H1 (cell line): Measurements from ENCODE around the gene ZNF511.

Source experiments
- ATF3 ChIP-seq: IDR thresholded peaks from 2 replicates; pipeline ENCODE4 v1.6.1; 2011; ENCODE audit warnings: low read depth, mild to moderate bottlenecking, low read length; ENCODE audit not compliant: insufficient read depth
- CBX5 ChIP-seq: fragments of 300-800, 300-1000 bp; sonication (generic); IDR thresholded peaks from 2 replicates; pipeline ENCODE4 v1.7.1; 2016; ENCODE audit warnings: antibody characterized with exemption, low read length, low read depth
- CHD7 ChIP-seq: fragments of 300-600 bp; sonication (generic); IDR thresholded peaks from 2 replicates; pipeline ENCODE4 v1.7.1; 2012; ENCODE audit warnings: low read length, moderate library complexity, mild to moderate bottlenecking, inconsistent platforms; ENCODE audit not compliant: insufficient replicate concordance
- CTCF ChIP-seq, 3 experiments: IDR thresholded peaks; 1 replicate in 2 of 3; 2 replicates in 1 of 3; pipeline versions ENCODE4 v1.5.1 to v1.6.1; 2011; ENCODE audit warnings: low read length in 3 of 3, mild to moderate bottlenecking in 3 of 3, inconsistent platforms in 2 of 3, low read depth in 1 of 3, moderate library complexity in 1 of 3; ENCODE audit not compliant: insufficient read depth in 1 of 3; ENCODE audit errors: control extremely low read depth in 1 of 3
- EP300 ChIP-seq, 2 experiments: IDR thresholded peaks; 1 replicate in 1 of 2; 2 replicates in 1 of 2; pipeline ENCODE4 v1.6.1; 2011 to 2012; ENCODE audit warnings: low read depth in 2 of 2, low read length in 2 of 2, mild to moderate bottlenecking in 2 of 2, borderline replicate concordance in 1 of 2, inconsistent platforms in 1 of 2, moderate library complexity in 1 of 2
- HDAC6 ChIP-seq: IDR thresholded peaks from one replicate; pipeline ENCODE4 v1.7.1; 2012; ENCODE audit warnings: low read depth, mild to moderate bottlenecking, inconsistent platforms, low read length, moderate library complexity
- KDM4A ChIP-seq: IDR thresholded peaks from one replicate; pipeline ENCODE4 v1.7.1; 2012; ENCODE audit warnings: low read depth, mild to moderate bottlenecking, moderate library complexity, low read length, inconsistent platforms; ENCODE audit not compliant: severe bottlenecking
- MAX ChIP-seq: IDR thresholded peaks from 2 replicates; pipeline ENCODE4 v1.6.1; 2012; ENCODE audit warnings: inconsistent platforms
- NRF1 ChIP-seq: IDR thresholded peaks from 2 replicates; pipeline ENCODE4 v1.6.1; 2011; ENCODE audit warnings: mild to moderate bottlenecking, low read depth, low read length, improper control_type of control experiment
- POLR2A ChIP-seq, 2 experiments: IDR thresholded peaks; 1 replicate in 1 of 2; 2 replicates in 1 of 2; pipeline ENCODE4 v1.6.1; 2011; ENCODE audit warnings: low read depth in 2 of 2, low read length in 2 of 2, mild to moderate bottlenecking in 2 of 2; ENCODE audit errors: control extremely low read depth in 1 of 2
- SAP30 ChIP-seq: fragments of 300-600 bp; sonication (generic); IDR thresholded peaks from 2 replicates; pipeline ENCODE4 v1.7.1; 2012; ENCODE audit warnings: low read length, moderate library complexity, mild to moderate bottlenecking, inconsistent platforms; ENCODE audit not compliant: insufficient read depth, insufficient replicate concordance
- SIN3A ChIP-seq, 2 experiments: IDR thresholded peaks in 1 of 2; conservative IDR thresholded peaks in 1 of 2; 2 replicates each; pipeline ENCODE4 v1.6.1; 2011 to 2012; ENCODE audit warnings: low read length in 2 of 2, improper control_type of control experiment in 1 of 2, low read depth in 1 of 2, mild to moderate bottlenecking in 1 of 2
- SP1 ChIP-seq: IDR thresholded peaks from 2 replicates; pipeline ENCODE4 v1.6.1; 2011; ENCODE audit warnings: low read depth, low read length
- TEAD4 ChIP-seq: IDR thresholded peaks from 2 replicates; pipeline ENCODE4 v1.6.1; 2012; ENCODE audit warnings: low read depth, low read length, inconsistent platforms, mixed read lengths

GRCh38 chr10:133316732-133317131, 8.0 kb downstream of the ZNF511 start:
- TF ChIP-seq POLR2A (IDR thresholded peaks at IDR 0.05; ENCODE audit: control extremely low read depth in 1 of 2, low read depth in 2 of 2, low read length in 2 of 2) (no peak), CTCF (IDR thresholded peaks at IDR 0.05; ENCODE audit: control extremely low read depth in 1 of 3, insufficient read depth in 1 of 3, low read depth in 1 of 3, low read length in 3 of 3) (no peak), TEAD4 (no peak), SAP30 (no peak), KDM4A (no peak), SIN3A (conservative IDR thresholded peaks at IDR 0.05 in 1 of 2, IDR thresholded peaks at IDR 0.05 in 1 of 2; ENCODE audit: low read depth in 1 of 2, low read length in 2 of 2) (no peak), NRF1 (no peak), CBX5 (no peak), EP300 (IDR thresholded peaks at IDR 0.05; ENCODE audit: borderline replicate concordance in 1 of 2, low read depth in 2 of 2, low read length in 2 of 2) (no peak), CHD7 (no peak), ATF3 (no peak), HDAC6 (no peak), MAX (no peak), SP1 (no peak)
